ENCODE data around the gene MAP3K13. TPM values are rescaled to one million over a fixed set of nuclear protein-coding genes. Genes with fewer than 3 reads are reported as not detected.
"Not testable (repeated sequence)": the region's sequence is repeated elsewhere in the genome, so short reads cannot be mapped to it uniquely, and the experiment has no call there.

The MAP3K13 gene
- total RNA-seq, 4 donors from 2014 or later, result 12.8 to 44.9 (median 19.6) TPM

GRCh38 chr3:185366074-185366335, 3.1 kb downstream of the MAP3K13 start:
- Histone ChIP-seq H3K4me1 (peaks cover 3 to 18% (median 11%) of the 10 kb centered on the region in 4 donors), H3K36me3 (no peaks in the 10 kb centered on the region), H3K27ac (replicated peaks in 1 of 4) (no peak overlapping the region), H3K4me3 (no peak overlapping the region), H3K27me3 (no peaks in the 10 kb centered on the region), H3K9me3 (no peaks in the 10 kb centered on the region)
- no peak for TF ChIP-seq CTCF (IDR thresholded peaks at IDR 0.05)
- no peak for TF ChIP-seq POLR2A (IDR thresholded peaks at IDR 0.05; ENCODE audit: low read depth)
- TF ChIP-seq POLR2AphosphoS5 (IDR thresholded peaks at IDR 0.05), result no peak
- no peak for TF ChIP-seq EP300 (IDR thresholded peaks at IDR 0.05)
- no peak for DNase-seq (ENCODE audit: extremely low spot score)
- intact Hi-C loops (cut with DNase I), result no loop called here
- 97% methylated on average over 1 of the region's 1 CpG for WGBS

- Histone ChIP-seq H3K4me3 (no peak overlapping the region), H3K4me1 (peaks cover 3 to 17% (median 11%) of the 10 kb centered on the region in 4 donors), H3K36me3 (no peaks in the 10 kb centered on the region), H3K27me3 (no peaks in the 10 kb centered on the region), H3K9me3 (no peaks in the 10 kb centered on the region), H3K27ac (replicated peaks in 1 of 4) (no peak overlapping the region)
- intact Hi-C loops (cut with DNase I), result no loop called here
- TF ChIP-seq CTCF (IDR thresholded peaks at IDR 0.05) (no peak), POLR2AphosphoS5 (IDR thresholded peaks at IDR 0.05) (no peak), POLR2A (IDR thresholded peaks at IDR 0.05; ENCODE audit: low read depth) (no peak), EP300 (IDR thresholded peaks at IDR 0.05) (no peak)
- DNase-seq (ENCODE audit: extremely low spot score), result no peak
Measured at GRCh38 chr3:185366913-185367312, 4.0 kb downstream of the MAP3K13 start.

- H3K27ac ChIP-seq (replicated peaks in 1 of 4); H3K36me3 ChIP-seq; H3K27me3 ChIP-seq; intact Hi-C loops (cut with DNase I); DNase-seq (ENCODE audit: extremely low spot score); H3K4me1 ChIP-seq; H3K9me3 ChIP-seq; H3K4me3 ChIP-seq: not testable (repeated sequence)
- 91% methylated on average over 6 of the region's 6 CpGs for WGBS
Measured at GRCh38 chr3:185370349-185370748, 7.4 kb downstream of the MAP3K13 start.

GRCh38 chr3:185371306-185372074, 8.6 kb downstream of the MAP3K13 start:
- no peak overlapping the region for H3K27ac ChIP-seq (replicated peaks in 1 of 4)
- TF ChIP-seq POLR2A (IDR thresholded peaks at IDR 0.05; ENCODE audit: low read depth), result no peak
- no peak for TF ChIP-seq EP300 (IDR thresholded peaks at IDR 0.05)
- TF ChIP-seq POLR2AphosphoS5 (IDR thresholded peaks at IDR 0.05), result no peak
- no peak for TF ChIP-seq CTCF (IDR thresholded peaks at IDR 0.05)
- 61% methylated on average over 2 of the region's 2 CpGs for WGBS
- no peaks in the 10 kb centered on the region for H3K27me3 ChIP-seq
- no peak for DNase-seq (ENCODE audit: extremely low spot score)
- no peaks in the 10 kb centered on the region for H3K9me3 ChIP-seq
- no peaks in the 10 kb centered on the region for H3K36me3 ChIP-seq
- no peaks in the 10 kb centered on the region for H3K4me1 ChIP-seq
- H3K4me3 ChIP-seq, result no peak overlapping the region
- intact Hi-C loops (cut with DNase I), result no loop called here

- intact Hi-C loops (cut with DNase I), result no loop called here
- no peak overlapping the region for H3K4me3 ChIP-seq
- no peak overlapping the region for H3K27ac ChIP-seq (replicated peaks in 1 of 4)
- WGBS, result 55% methylated on average over 2 of the region's 2 CpGs
- no peaks in the 10 kb centered on the region for H3K4me1 ChIP-seq
- H3K27me3 ChIP-seq, result no peaks in the 10 kb centered on the region
- no peaks in the 10 kb centered on the region for H3K36me3 ChIP-seq
- no peaks in the 10 kb centered on the region for H3K9me3 ChIP-seq
- TF ChIP-seq POLR2A (IDR thresholded peaks at IDR 0.05; ENCODE audit: low read depth), result no peak
- no peak for TF ChIP-seq POLR2AphosphoS5 (IDR thresholded peaks at IDR 0.05)
- TF ChIP-seq CTCF (IDR thresholded peaks at IDR 0.05), result no peak
- TF ChIP-seq EP300 (IDR thresholded peaks at IDR 0.05), result no peak
- DNase-seq (ENCODE audit: extremely low spot score), result no peak
Measured at GRCh38 chr3:185381320-185382058, 18.6 kb downstream of the MAP3K13 start.

Data from esophagus muscularis mucosa (tissue), 4 donors.